Endothelial cell of hepatic sinusoid (primary cell): ENCODE results near the gene ADI1.
"Not testable (repeated sequence)": the region's sequence is repeated elsewhere in the genome, so short reads cannot be mapped to it uniquely, and the experiment has no call there.

Experiments
- in situ Hi-C: cut with HindIII; loops from 2 replicates; pipeline ENCODE4 v1.10.0; 2017; ENCODE audit warnings: low sequenced_read_pairs

Gene ADI1

DNA sequence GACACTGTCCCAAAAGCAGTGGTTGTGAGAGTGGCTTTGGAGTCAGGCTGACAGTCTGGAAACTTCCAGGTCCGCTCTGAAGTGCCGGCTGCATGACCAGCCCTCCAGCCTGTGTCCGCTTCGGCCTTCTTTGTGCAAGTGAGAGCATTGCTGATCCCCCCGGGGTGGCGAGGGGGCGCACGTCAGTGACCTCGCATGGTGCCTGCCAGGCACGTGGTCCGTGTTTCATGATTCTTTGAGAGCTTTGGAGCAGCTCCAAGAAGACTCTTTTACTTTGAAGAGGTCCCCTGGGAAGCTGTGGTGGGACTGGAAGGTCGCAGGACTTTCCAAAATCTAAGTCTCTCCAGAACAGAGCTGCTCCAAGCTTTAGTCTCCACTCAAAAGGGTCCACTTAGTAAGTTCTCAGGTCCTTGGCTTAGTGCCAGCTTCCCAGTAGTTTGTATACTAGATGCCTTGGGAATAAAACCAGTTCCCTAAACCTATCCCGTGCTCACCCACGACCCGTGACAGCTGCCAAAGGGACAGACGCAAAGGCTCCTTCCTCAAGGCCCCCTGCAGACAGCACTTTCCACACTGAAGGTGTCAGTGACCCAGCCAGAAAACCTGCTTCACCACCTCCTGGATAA is 68.8 kb downstream of the ADI1 start:
- in situ Hi-C loops = no loop called here

DNA sequence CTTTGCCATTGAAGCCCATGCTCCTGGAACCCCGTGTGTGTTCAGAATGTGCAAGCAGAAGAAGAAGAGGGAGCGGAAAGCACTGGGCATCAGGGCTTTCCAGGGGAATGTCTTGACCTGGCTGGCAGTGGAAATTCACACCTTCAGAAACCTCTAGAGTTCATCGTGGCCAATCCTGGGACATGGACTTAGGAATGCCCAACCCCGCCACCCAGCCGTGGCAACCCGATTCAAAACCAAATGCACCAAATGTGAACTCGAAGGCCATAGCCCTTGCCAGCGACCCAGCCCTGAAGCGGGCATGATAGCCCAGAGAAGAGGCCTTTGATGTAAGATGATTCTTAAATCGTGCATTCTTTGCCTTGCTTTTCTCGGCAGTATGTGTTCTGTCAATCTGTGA is 69.4 kb downstream of the ADI1 start:
- in situ Hi-C loops = no loop called here

DNA sequence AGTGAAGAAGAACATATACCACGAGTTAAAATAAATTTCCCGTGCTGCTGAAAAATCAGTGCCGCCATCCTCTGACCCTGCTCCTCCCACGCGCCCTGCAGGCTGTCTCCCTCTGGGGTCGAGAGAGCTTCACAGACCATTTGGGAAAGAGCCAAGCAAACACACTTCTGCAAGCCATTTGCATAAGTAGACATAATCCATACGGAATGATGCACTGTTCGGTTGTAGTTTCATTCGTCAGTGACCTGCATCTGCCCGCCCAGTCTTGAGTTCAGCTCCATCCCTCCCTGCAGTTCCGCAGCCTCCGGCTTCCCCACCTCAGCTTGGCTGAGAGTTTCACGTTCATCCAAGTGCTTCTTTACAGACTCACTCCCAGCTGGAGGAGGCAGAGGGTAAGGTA is 70.2 kb downstream of the ADI1 start:
- in situ Hi-C loops = no loop called here

DNA sequence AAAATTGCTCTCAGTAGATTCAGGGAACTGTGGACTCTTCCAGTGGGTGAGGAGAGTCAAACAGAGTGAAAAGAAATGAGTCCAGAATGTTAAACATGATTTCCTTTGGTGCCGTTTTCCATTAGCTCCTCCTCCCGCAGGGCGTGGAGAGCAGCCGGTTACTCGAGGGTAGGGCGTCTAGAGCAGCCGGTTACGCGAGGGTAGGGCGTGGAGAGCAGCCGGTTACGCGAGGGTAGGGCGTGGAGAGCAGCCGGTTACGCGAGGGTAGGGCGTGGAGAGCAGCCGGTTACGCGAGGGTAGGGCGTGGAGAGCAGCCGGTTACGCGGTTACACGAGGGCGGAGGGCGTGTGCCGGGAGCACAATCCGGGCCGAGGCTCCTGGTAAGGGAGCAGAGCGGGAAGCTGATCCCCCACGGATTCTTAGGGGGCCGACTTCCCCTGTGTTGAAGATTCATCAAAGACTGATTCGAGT is 70.9 kb downstream of the ADI1 start:
- in situ Hi-C loops = not testable (repeated sequence)

DNA sequence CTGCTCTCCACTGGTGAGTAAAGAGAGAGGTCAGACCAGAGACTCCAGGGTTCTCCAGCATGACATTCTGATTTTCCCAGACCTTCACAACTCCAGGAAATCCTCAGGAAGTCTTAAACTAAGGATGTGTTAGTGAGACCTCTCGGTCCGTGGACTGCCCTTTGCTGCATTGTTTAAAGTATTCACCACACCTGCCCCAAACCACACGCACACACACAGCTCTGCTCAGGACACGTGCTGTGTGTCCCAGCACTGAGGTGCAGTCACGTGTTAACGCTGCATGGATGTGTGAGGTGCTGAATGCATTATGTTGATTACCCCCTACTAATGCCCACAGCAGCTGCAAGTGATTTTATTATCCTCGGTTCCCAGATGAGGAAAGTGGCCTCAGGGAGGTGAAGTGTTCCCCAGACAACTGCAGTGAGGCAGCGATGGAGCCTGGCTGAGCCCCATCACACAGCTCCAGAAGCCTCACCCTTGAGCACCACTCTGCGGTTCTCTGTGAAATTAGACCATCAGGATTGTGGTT is 71.5 kb downstream of the ADI1 start:
- in situ Hi-C loops = no loop called here
